Esophagus squamous epithelium (tissue), 4 donors: Measurements from ENCODE around the gene SNX20.

Source experiments
- POLR2A ChIP-seq, 4 donors: fragments of 450-650 bp; IDR thresholded peaks; one replicate each; pipeline ENCODE4 v1.6.1; 2017; ENCODE audit warnings: antibody characterized with exemption in 4 of 4, mild to moderate bottlenecking in 4 of 4, moderate library complexity in 3 of 4
- TF ChIP-seq, protein P1 (sequence below), 6 experiments: fragments of 450-650 bp in 4 of 6; fragments of 200-600 bp in 2 of 6; sonication (generic) in 2 of 6; IDR thresholded peaks; one replicate each; pipeline ENCODE4 v1.5.1; 2016 to 2019; ENCODE audit warnings: antibody characterized with exemption in 6 of 6, mild to moderate bottlenecking in 4 of 6, moderate library complexity in 4 of 6

DNA sequence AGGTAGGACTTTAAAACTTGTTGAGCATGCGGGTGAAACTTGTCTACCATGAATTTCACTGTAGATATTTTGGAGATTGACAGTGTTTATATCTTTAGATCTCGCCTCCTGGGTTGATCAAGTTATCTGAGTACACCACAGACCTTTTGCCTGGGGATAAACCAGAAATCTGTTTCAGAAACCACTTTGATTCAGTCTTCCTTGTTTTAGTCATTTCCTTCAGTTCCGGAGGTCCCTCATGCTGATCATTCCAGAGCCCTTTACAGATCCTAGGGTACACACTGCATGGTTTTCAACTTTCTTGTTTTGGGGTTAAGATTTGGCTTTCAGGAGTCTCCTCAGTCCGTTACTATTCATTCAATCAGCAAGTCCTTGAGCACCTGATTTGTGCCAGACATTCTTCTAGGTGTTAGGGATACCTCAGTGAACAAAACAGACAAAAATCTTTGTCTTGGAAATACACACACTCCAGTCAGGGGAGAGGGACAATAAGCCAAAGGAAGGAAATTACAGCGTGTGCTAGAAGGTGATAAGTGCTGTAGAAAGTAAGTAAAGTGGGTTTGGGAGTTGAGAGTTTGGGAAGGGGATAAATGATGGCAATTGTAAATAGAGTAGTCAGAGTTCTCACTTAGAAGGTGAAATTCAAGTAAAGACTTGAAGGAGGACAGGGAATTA, 24.5 kb upstream of the SNX20 start:
- TF ChIP-seq, protein P1, sequence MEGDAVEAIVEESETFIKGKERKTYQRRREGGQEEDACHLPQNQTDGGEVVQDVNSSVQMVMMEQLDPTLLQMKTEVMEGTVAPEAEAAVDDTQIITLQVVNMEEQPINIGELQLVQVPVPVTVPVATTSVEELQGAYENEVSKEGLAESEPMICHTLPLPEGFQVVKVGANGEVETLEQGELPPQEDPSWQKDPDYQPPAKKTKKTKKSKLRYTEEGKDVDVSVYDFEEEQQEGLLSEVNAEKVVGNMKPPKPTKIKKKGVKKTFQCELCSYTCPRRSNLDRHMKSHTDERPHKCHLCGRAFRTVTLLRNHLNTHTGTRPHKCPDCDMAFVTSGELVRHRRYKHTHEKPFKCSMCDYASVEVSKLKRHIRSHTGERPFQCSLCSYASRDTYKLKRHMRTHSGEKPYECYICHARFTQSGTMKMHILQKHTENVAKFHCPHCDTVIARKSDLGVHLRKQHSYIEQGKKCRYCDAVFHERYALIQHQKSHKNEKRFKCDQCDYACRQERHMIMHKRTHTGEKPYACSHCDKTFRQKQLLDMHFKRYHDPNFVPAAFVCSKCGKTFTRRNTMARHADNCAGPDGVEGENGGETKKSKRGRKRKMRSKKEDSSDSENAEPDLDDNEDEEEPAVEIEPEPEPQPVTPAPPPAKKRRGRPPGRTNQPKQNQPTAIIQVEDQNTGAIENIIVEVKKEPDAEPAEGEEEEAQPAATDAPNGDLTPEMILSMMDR (IDR thresholded peaks at IDR 0.05) = no peak
- no peak for TF ChIP-seq POLR2A (IDR thresholded peaks at IDR 0.05)
